MM.1S (cell line): ENCODE data around the gene PCGF6.

Source experiments
- DNase-seq: peaks from one replicate; pipeline ENCODE4 v3.0.0-alpha.2; 2015
- H2AFZ ChIP-seq: fragments of 300-600 bp; sonication (generic); 2 replicates; pipeline ENCODE4 v1.6.0; 2016; ENCODE audit warnings: antibody characterized with exemption, low read length
- H3F3A ChIP-seq: fragments of 300-600 bp; sonication (generic); 2 replicates; pipeline ENCODE4 v1.6.1; 2016; ENCODE audit warnings: mild to moderate bottlenecking, antibody characterized with exemption, low read length, moderate library complexity, mixed read lengths; ENCODE audit not compliant: insufficient read depth
- H3K27ac ChIP-seq: fragments of 300-600 bp; sonication (generic); 2 replicates; pipeline ENCODE4 v1.5.1; 2016; ENCODE audit warnings: mild to moderate bottlenecking, low read length
- H3K27me3 ChIP-seq: fragments of 300-600 bp; sonication (generic); replicated peaks from 2 replicates; pipeline ENCODE4 v1.6.0; 2016; ENCODE audit warnings: low read length; ENCODE audit not compliant: insufficient read depth
- H3K36me3 ChIP-seq: fragments of 300-600 bp; sonication (generic); replicated peaks from 2 replicates; pipeline ENCODE4 v1.6.1; 2016; ENCODE audit warnings: mild to moderate bottlenecking, low read length, mixed read lengths; ENCODE audit not compliant: insufficient read depth
- H3K4me1 ChIP-seq: fragments of 300-600 bp; sonication (generic); 2 replicates; pipeline ENCODE4 v1.6.1; 2016; ENCODE audit warnings: low read length, mixed read lengths
- H3K4me2 ChIP-seq: fragments of 300-600 bp; sonication (generic); 2 replicates; pipeline ENCODE4 v1.6.0; 2016; ENCODE audit warnings: low read depth, low read length
- H3K4me3 ChIP-seq: fragments of 300-600 bp; sonication (generic); 2 replicates; pipeline ENCODE4 v1.5.1; 2016; ENCODE audit warnings: low read length, mixed read lengths
- H3K79me2 ChIP-seq: fragments of 300-600 bp; sonication (generic); 2 replicates; pipeline ENCODE4 v1.6.1; 2016; ENCODE audit warnings: mixed run types, low read length, mixed read lengths
- H3K9ac ChIP-seq: fragments of 300-600 bp; sonication (generic); 2 replicates; pipeline ENCODE4 v1.6.1; 2016; ENCODE audit warnings: low read length, mixed read lengths
- H3K9me2 ChIP-seq: fragments of 300-600 bp; sonication (generic); replicated peaks from 2 replicates; pipeline ENCODE4 v1.6.1; 2016; ENCODE audit warnings: mild to moderate bottlenecking, low read length, mixed read lengths; ENCODE audit not compliant: insufficient read depth
- H3K9me3 ChIP-seq: fragments of 300-600 bp; sonication (generic); replicated peaks from 2 replicates; pipeline ENCODE4 v1.6.1; 2016; ENCODE audit warnings: mild to moderate bottlenecking, low read length, mixed read lengths; ENCODE audit not compliant: insufficient read depth
- H4K20me1 ChIP-seq: fragments of 300-600 bp; sonication (generic); 2 replicates; pipeline ENCODE4 v1.6.1; 2016; ENCODE audit warnings: mild to moderate bottlenecking, low read length, moderate library complexity, mixed read lengths; ENCODE audit not compliant: insufficient read depth
- EZH2 ChIP-seq: fragments of 300-600 bp; sonication (generic); optimal IDR thresholded peaks from 2 replicates; pipeline ENCODE3; 2017; ENCODE audit warnings: low read depth, mild to moderate bottlenecking, antibody characterized with exemption, low read length, mixed read lengths
- EZH2phosphoT487 ChIP-seq: fragments of 300-600 bp; sonication (generic); IDR thresholded peaks from 2 replicates; pipeline ENCODE4 v1.6.1; 2018; ENCODE audit warnings: antibody characterized with exemption, low read length
- TF ChIP-seq, protein P1 (sequence below): fragments of 300-600 bp; sonication (generic); IDR thresholded peaks from 2 replicates; pipeline ENCODE4 v1.5.1; 2016; ENCODE audit warnings: antibody characterized with exemption, low read length, mixed read lengths

Gene PCGF6

DNA sequence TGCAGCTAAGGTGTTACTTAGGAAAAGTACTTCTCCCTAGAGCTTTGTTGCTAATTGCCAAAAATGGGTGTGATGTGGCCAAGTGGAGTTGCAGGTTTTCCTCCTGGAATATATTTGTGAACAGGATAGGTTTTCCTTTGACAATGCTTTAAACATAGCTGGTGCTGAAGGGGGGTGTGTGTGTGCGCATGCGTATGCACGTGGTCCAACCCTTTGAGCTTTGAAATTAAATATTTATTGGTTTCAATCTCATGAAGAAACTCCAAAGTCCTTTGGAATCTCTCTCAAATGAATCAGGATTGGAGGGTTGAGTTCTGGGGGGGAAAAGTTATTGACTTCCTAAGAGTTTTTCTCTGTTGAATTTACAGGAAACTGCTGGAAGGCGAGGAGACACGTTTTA lies 62.9 kb downstream of the PCGF6 start:
- Histone ChIP-seq H3K27ac (no peak overlapping the region), H3K9ac (no peak overlapping the region)

GRCh38 chr10:103284170-103284569 lies 66.8 kb downstream of the PCGF6 start:
- Histone ChIP-seq H2AFZ (no peak overlapping the region), H3K9me3 (no peaks in the 10 kb centered on the region), H3K4me3 (no peak overlapping the region), H3K36me3 (no peaks in the 10 kb centered on the region), H3K27ac (no peak overlapping the region), H4K20me1 (no peaks in the 10 kb centered on the region), H3K79me2 (no peaks in the 10 kb centered on the region), H3K27me3 (no peaks in the 10 kb centered on the region), H3F3A (no peaks in the 10 kb centered on the region), H3K4me2 (no peak overlapping the region), H3K9me2 (no peaks in the 10 kb centered on the region), H3K4me1 (no peaks in the 10 kb centered on the region), H3K9ac (no peak overlapping the region)
- no peak for DNase-seq
- TF ChIP-seq EZH2phosphoT487, result no peak
- TF ChIP-seq, protein P1, sequence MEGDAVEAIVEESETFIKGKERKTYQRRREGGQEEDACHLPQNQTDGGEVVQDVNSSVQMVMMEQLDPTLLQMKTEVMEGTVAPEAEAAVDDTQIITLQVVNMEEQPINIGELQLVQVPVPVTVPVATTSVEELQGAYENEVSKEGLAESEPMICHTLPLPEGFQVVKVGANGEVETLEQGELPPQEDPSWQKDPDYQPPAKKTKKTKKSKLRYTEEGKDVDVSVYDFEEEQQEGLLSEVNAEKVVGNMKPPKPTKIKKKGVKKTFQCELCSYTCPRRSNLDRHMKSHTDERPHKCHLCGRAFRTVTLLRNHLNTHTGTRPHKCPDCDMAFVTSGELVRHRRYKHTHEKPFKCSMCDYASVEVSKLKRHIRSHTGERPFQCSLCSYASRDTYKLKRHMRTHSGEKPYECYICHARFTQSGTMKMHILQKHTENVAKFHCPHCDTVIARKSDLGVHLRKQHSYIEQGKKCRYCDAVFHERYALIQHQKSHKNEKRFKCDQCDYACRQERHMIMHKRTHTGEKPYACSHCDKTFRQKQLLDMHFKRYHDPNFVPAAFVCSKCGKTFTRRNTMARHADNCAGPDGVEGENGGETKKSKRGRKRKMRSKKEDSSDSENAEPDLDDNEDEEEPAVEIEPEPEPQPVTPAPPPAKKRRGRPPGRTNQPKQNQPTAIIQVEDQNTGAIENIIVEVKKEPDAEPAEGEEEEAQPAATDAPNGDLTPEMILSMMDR, result no peak
- no peak for TF ChIP-seq EZH2

More for the DNA sequence above, 62.9 kb downstream of the PCGF6 start:
- no peaks in the 10 kb centered on the region for H3F3A ChIP-seq
- no peaks in the 10 kb centered on the region for H4K20me1 ChIP-seq
- TF ChIP-seq, protein P1, result no peak
- TF ChIP-seq EZH2phosphoT487 (no peak), EZH2 (no peak)
- H3K79me2 ChIP-seq, result no peaks in the 10 kb centered on the region
- H3K27me3 ChIP-seq, result no peaks in the 10 kb centered on the region
- H3K4me2 ChIP-seq, result no peak overlapping the region
- H2AFZ ChIP-seq, result no peak overlapping the region
- H3K9me2 ChIP-seq, result no peaks in the 10 kb centered on the region
- no peak for DNase-seq
- no peak overlapping the region for H3K4me3 ChIP-seq
- H3K4me1 ChIP-seq, result no peaks in the 10 kb centered on the region
- no peaks in the 10 kb centered on the region for H3K9me3 ChIP-seq
- no peaks in the 10 kb centered on the region for H3K36me3 ChIP-seq

DNA sequence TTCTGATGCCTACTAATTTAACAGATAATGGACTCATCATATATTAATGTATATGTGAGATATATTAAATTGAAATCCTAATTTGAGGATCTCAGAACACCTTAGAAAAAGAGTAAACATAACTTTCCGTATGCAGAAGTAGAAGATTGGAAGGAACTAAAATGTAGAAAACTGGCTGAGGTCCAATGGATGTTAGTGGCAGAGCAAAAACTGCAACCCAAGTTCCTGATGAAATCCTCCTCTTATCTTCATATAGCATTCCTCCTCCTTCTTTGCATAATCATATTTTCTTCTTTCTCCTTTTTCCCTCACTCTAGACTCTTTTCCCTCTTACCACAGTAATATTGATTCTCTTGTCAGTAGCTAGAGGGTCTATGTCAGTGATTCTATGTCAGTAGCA lies 68.0 kb downstream of the PCGF6 start:
- no peaks in the 10 kb centered on the region for H4K20me1 ChIP-seq
- H3K9me2 ChIP-seq, result no peaks in the 10 kb centered on the region
- H3F3A ChIP-seq, result no peaks in the 10 kb centered on the region
- H2AFZ ChIP-seq, result no peak overlapping the region
- H3K27me3 ChIP-seq, result no peaks in the 10 kb centered on the region
- H3K27ac ChIP-seq, result no peak overlapping the region
- TF ChIP-seq EZH2, result no peak
- no peak for TF ChIP-seq EZH2phosphoT487
- TF ChIP-seq, protein P1, result no peak
- no peak overlapping the region for H3K4me2 ChIP-seq
- H3K36me3 ChIP-seq, result no peaks in the 10 kb centered on the region
- no peaks in the 10 kb centered on the region for H3K79me2 ChIP-seq
- no peak overlapping the region for H3K4me3 ChIP-seq
- H3K9ac ChIP-seq, result no peak overlapping the region
- DNase-seq, result no peak
- H3K4me1 ChIP-seq, result no peaks in the 10 kb centered on the region
- H3K9me3 ChIP-seq, result no peaks in the 10 kb centered on the region
